ENCODE data around the gene PRDM5. TPM values are rescaled to one million over a fixed set of nuclear protein-coding genes. Genes with fewer than 3 reads are reported as not detected.

PRDM5 gene
- polyA plus RNA-seq, 1 donor (not counting 4 experiments of a cell fraction or from before 2014, with no cell fraction given) = 3.6 TPM

- no peak overlapping the region for H3K4me3 ChIP-seq (ENCODE audit: control insufficient read depth in 2 of 3, extremely low read depth in 1 of 3, insufficient read depth in 2 of 3, low read depth in 1 of 3, low read length in 3 of 3)
- no peaks in the 10 kb centered on the region for H4K20me1 ChIP-seq (ENCODE audit: control insufficient read depth, extremely low read depth, insufficient read depth, low read length)
- H3K36me3 ChIP-seq (ENCODE audit: control insufficient read depth in 2 of 2, extremely low read depth in 1 of 2, insufficient read depth in 2 of 2, low read length in 2 of 2) = no peaks in the 10 kb centered on the region
- no peak overlapping the region for H3K4me2 ChIP-seq (ENCODE audit: control insufficient read depth, extremely low read depth, insufficient read depth, low read depth, low read length)
- DNase-seq (ENCODE audit: low read depth, low spot score) = no peak
- no peaks in the 10 kb centered on the region for H3K9me1 ChIP-seq (ENCODE audit: control insufficient read depth, extremely low read depth, insufficient read depth, low read length)
- no peaks in the 10 kb centered on the region for H3K79me2 ChIP-seq (ENCODE audit: control insufficient read depth, insufficient read depth, low read length)
- H2AFZ ChIP-seq (ENCODE audit: control insufficient read depth, low read length) = no peak overlapping the region
- H3K9ac ChIP-seq (ENCODE audit: control insufficient read depth, extremely low read depth, insufficient read depth, low read length) = no peak overlapping the region
- H3K9me3 ChIP-seq (ENCODE audit: control insufficient read depth, low read depth, low read length) = no peaks in the 10 kb centered on the region
- dilution Hi-C loops (cut with MboI; ENCODE audit: extremely low pct_ligation_motif_present, low sequenced_read_pairs) = no loop called here
- TF ChIP-seq CTCF (optimal IDR thresholded peaks at IDR 0.05 in 1 of 3, IDR thresholded peaks at IDR 0.05 in 1 of 3, conservative IDR thresholded peaks at IDR 0.05 in 1 of 3; ENCODE audit: extremely low read depth in 1 of 3, insufficient read depth in 2 of 3, low read length in 3 of 3) (no peak), EZH2 (IDR thresholded peaks at IDR 0.05; ENCODE audit: low read length) (no peak)
- no peaks in the 10 kb centered on the region for H3K27me3 ChIP-seq (ENCODE audit: control insufficient read depth, extremely low read depth, insufficient read depth, low read length)
- no peak overlapping the region for H3K27ac ChIP-seq (ENCODE audit: control insufficient read depth, insufficient read depth, low read length)
- no peak for FAIRE-seq
- peaks cover 6% of the 10 kb centered on the region for H3K4me1 ChIP-seq (ENCODE audit: control insufficient read depth, extremely low read depth, insufficient read depth, low read length)
These were observed 1.9 kb downstream of the PRDM5 start for GRCh38 chr4:120920666-120921065.

- Histone ChIP-seq H3K4me2 (ENCODE audit: control insufficient read depth, extremely low read depth, insufficient read depth, low read depth, low read length) (no peak overlapping the region), H4K20me1 (ENCODE audit: control insufficient read depth, extremely low read depth, insufficient read depth, low read length) (no peaks in the 10 kb centered on the region), H3K4me1 (ENCODE audit: control insufficient read depth, extremely low read depth, insufficient read depth, low read length) (peaks cover 6% of the 10 kb centered on the region), H3K4me3 (ENCODE audit: control insufficient read depth in 2 of 3, extremely low read depth in 1 of 3, insufficient read depth in 2 of 3, low read depth in 1 of 3, low read length in 3 of 3) (no peak overlapping the region), H3K79me2 (ENCODE audit: control insufficient read depth, insufficient read depth, low read length) (no peaks in the 10 kb centered on the region), H3K36me3 (ENCODE audit: control insufficient read depth in 2 of 2, extremely low read depth in 1 of 2, insufficient read depth in 2 of 2, low read length in 2 of 2) (no peaks in the 10 kb centered on the region), H2AFZ (ENCODE audit: control insufficient read depth, low read length) (no peak overlapping the region), H3K9me3 (ENCODE audit: control insufficient read depth, low read depth, low read length) (no peaks in the 10 kb centered on the region), H3K27me3 (ENCODE audit: control insufficient read depth, extremely low read depth, insufficient read depth, low read length) (no peaks in the 10 kb centered on the region), H3K9ac (ENCODE audit: control insufficient read depth, extremely low read depth, insufficient read depth, low read length) (no peak overlapping the region), H3K9me1 (ENCODE audit: control insufficient read depth, extremely low read depth, insufficient read depth, low read length) (no peaks in the 10 kb centered on the region), H3K27ac (ENCODE audit: control insufficient read depth, insufficient read depth, low read length) (no peak overlapping the region)
- dilution Hi-C loops (cut with MboI; ENCODE audit: extremely low pct_ligation_motif_present, low sequenced_read_pairs) = no loop called here
- DNase-seq (ENCODE audit: low read depth, low spot score) (no peak), FAIRE-seq (no peak)
- TF ChIP-seq EZH2 (IDR thresholded peaks at IDR 0.05; ENCODE audit: low read length) (no peak), CTCF (optimal IDR thresholded peaks at IDR 0.05 in 1 of 3, IDR thresholded peaks at IDR 0.05 in 1 of 3, conservative IDR thresholded peaks at IDR 0.05 in 1 of 3; ENCODE audit: extremely low read depth in 1 of 3, insufficient read depth in 2 of 3, low read length in 3 of 3) (no peak)
These were observed 3.2 kb downstream of the PRDM5 start for GRCh38 chr4:120919358-120919757.

Data from keratinocyte (primary cell).